Gastrocnemius medialis (tissue), 4 donors: ENCODE data around the gene CLIC1.

Experiments used
- CTCF ChIP-seq, 5 experiments: fragments of 450-650 bp in 3 of 5; fragments of 200-600 bp in 2 of 5; sonication (generic) in 2 of 5; IDR thresholded peaks in 4 of 5; conservative IDR thresholded peaks in 1 of 5; 1 replicate in 4 of 5; 2 replicates in 1 of 5; pipeline ENCODE4 v1.5.1; 2016 to 2019; ENCODE audit warnings: antibody characterized with exemption in 5 of 5, mild to moderate bottlenecking in 3 of 5, moderate library complexity in 3 of 5
- POLR2A ChIP-seq, 2 donors: fragments of 450-650 bp; IDR thresholded peaks; one replicate each; pipeline ENCODE4 v1.6.1; 2017; ENCODE audit warnings: antibody characterized with exemption in 2 of 2, mild to moderate bottlenecking in 2 of 2, moderate library complexity in 2 of 2

- TF ChIP-seq CTCF (IDR thresholded peaks at IDR 0.05 in 4 of 5, conservative IDR thresholded peaks at IDR 0.05 in 1 of 5) (no peak), POLR2A (IDR thresholded peaks at IDR 0.05) (no peak)
These were observed 40.2 kb upstream of the CLIC1 start for GRCh38 chr6:31776485-31776988.
